Frontal cortex (tissue), 4 donors: ENCODE data around the gene SLC48A1. TPM values are rescaled to one million over a fixed set of nuclear protein-coding genes. Genes with fewer than 3 reads are reported as not detected.

Experiments
- DNase-seq, 2 donors: peaks; one replicate each; pipeline ENCODE4 v3.0.0; 2012; ENCODE audit warnings: low spot score in 2 of 2
- FAIRE-seq: peaks from 2 replicates; lab custom pipeline; 2012; peaks lifted over from hg19 to GRCh38; lab: Jason Lieb, UNC
- total RNA-seq: library from RNA; depleted of rRNA; stranded (reverse); fragments of >200 nt; gene quantifications from one replicate; pipeline ENCODE4 v1.2.3, GENCODE V29; 2014
- donor health status: control.
- donor health status: control.
- donor health status: control.

Gene SLC48A1
- total RNA-seq, 1 donor from 2014 or later, result 8.6 TPM

GRCh38 chr12:47785887-47786661 is 13.0 kb downstream of the SLC48A1 start:
- no peak for DNase-seq
- FAIRE-seq, result no peak

GRCh38 chr12:47786662-47787280 is 13.7 kb downstream of the SLC48A1 start:
- FAIRE-seq (no peak), DNase-seq (no peak)

GRCh38 chr12:47787596-47788319 is 14.7 kb downstream of the SLC48A1 start:
- no peak for FAIRE-seq

GRCh38 chr12:47789141-47789540 is 16.1 kb downstream of the SLC48A1 start:
- no peak for DNase-seq
- FAIRE-seq, result no peak

More at GRCh38 chr12:47787596-47788319, 14.7 kb downstream of the SLC48A1 start:
- DNase-seq, result no peak

DNA sequence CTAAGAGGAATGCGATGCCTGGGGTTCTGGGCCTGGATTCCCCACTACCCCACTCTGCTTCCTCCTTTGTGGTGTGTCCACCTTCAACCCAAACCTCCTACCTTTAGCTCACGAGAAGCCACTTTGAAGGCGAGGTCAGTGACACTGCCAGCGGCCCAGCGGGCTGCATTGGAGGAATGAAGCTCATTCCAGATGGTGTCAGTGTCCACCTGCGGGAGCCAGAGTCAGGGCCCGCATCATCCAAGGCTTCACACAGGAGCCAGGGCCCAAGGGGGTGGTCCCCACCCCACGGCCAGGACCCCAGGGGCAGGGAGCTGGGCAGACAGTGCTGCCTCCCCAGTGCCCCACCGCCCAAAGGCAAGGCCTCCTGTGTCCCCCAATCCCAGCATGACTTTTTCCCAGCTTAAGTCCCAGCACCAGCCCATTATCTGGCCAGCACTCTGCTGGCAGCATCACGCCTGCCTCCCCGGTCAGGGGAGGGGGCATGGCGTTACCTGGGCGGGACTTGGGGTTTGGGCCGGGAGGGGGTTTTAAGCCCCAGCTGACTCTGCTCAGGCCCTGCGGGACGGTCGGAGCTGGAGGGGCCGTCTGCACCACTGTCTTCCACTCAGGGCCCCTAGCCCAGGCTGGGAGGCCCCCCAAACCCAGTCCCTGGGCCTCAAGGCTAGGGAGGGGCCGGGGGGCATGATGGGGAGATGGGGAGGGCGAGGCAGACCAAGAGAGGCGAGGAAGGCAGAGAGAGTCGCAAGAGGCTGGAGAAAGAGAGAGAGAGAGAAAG is 16.9 kb downstream of the SLC48A1 start:
- FAIRE-seq (no peak), DNase-seq (no peak)

GRCh38 chr12:47790676-47791350 is 17.8 kb downstream of the SLC48A1 start:
- no peak for DNase-seq
- FAIRE-seq, result no peak

DNA sequence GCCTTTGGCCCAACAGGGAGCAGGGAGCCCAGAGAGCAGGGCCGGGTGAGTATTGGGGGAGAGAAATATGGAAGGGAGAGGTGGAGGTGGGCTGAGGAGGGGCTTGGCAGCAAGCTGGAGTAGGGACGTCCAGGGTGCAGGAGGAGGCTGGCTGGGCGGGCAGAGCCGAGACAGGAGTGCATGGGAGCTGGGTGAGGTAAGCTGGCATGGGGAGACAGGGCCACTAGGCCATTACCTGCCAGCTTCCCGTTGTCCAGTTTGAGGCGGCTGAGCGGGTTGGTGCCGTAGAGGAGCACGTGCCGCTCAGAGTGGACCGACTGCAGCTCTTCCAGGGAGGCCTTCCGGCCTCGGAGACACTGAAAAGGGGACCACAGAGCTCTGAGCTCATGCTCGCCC is 18.3 kb downstream of the SLC48A1 start:
- DNase-seq, result no peak
- no peak for FAIRE-seq

- FAIRE-seq, result no peak
- DNase-seq, result no peak
Observed at GRCh38 chr12:47791874-47792273, 18.8 kb downstream of the SLC48A1 start.

- DNase-seq (no peak), FAIRE-seq (no peak)
Observed at GRCh38 chr12:47793015-47793681, 20.1 kb downstream of the SLC48A1 start.

- FAIRE-seq (no peak), DNase-seq (no peak)
Observed at GRCh38 chr12:47794679-47795078, 21.6 kb downstream of the SLC48A1 start.

DNA sequence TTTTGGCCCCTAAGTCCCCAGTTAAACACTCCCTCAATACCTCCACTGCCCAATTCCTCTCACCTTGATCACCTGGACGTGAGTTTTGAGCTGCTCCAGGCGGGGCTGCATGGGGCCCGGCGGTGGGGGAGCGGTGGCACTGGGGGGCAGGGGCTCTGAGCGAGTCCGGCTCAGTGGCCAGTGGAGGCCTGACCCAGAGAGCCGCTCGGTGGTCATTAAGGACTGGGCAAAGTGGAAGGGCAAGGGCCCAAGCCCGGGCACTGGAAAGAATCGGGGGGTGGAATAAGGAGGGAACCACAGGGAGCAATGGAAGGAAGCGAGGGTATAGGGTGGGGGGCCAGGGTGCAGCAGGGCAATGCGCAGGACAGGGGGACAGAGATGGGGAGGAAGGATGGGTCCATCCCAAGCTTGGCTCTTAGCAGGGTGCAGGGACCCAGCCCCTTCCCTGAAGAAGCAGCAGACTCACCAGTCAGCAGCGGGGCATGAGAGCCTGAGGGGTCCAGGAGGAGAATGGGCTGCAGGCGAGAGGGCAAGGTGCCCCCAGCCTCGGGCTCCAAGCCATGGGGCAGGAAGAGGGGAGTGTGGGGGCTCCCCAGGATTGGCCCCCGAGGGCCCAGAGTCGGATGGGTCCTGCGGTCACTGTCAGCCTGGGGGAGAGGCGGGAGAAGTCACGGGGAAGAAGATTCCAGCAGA is 22.2 kb downstream of the SLC48A1 start:
- no peak for DNase-seq
- no peak for FAIRE-seq

GRCh38 chr12:47795814-47796411 is 22.9 kb downstream of the SLC48A1 start:
- DNase-seq, result no peak
- no peak for FAIRE-seq

GRCh38 chr12:47797441-47797840 is 24.4 kb downstream of the SLC48A1 start:
- no peak for FAIRE-seq
- DNase-seq, result peak; percentile 68 to 71

- FAIRE-seq, result no peak
- DNase-seq, result no peak
Observed at GRCh38 chr12:47798382-47798948, 25.4 kb downstream of the SLC48A1 start.

DNA sequence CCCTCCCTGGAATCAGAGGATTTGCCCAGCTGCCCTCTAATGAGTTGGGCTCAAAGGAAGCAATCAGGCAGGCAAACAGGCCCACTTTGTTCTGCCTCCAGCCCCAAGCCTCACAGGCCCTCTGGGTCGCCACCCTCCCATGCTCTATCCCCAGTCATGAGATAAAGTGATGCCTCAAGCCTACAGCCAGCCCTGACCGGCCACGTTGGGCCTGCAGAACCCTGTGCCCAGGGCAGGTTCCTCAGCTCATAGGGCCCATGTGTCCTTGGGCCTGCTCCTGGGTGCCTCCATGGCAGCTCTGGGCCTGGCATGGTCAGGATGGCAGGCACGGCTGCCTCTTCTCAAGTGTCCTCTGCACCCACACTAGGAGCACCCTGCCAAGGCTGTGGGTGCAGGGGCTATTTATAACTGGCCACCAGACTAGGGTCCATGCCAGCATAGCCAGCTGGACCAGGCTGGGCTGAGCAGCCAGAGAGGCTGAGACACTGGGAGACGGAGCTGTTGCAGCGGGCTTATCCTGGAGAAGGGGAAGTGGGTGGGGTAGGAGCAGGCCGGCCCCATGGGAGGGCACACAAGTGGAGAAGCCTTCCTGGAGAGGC is 26.4 kb downstream of the SLC48A1 start:
- DNase-seq (peak; percentile 51 to 66), FAIRE-seq (no peak)

- FAIRE-seq, result no peak
Observed at GRCh38 chr12:47800582-47800981, 27.5 kb downstream of the SLC48A1 start.

DNA sequence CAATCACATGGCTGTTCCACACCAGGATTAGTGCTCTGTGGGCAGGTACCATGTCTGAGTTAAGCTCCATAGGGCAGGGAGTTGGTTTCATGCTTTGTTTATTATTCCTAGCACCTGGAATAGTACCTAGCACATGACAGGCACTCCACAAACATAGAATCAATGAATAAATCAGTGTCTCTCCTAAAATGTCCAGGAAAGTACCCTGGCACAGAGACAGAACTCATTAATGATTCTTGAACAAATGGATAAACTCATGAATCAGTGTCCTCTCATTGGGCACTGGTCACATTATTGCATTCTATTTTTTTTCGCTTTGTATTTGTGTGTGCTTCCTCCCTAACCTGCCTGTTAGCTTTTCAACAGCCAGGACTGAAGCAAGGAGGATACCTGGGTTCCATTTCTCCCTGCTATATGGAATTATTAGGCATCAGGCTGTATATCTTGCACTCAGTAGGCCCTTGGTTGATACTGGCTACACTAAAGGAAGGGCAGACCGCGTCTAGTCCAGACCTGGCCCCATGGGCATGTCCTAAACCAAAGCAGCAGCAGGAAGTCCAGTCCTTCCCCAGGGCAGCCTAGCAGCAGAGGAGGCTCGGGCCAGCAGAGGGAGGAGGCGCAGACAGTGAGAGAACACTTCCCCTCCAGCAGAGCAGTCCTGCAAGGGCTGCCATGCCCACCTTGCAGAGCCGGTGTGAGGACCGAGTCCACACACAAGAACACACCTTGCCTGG is 28.3 kb downstream of the SLC48A1 start:
- DNase-seq, result no peak
- no peak for FAIRE-seq

More at GRCh38 chr12:47800582-47800981, 27.5 kb downstream of the SLC48A1 start:
- no peak for DNase-seq
